ENCODE data around the gene KCNMA1.

The KCNMA1 gene

DNA sequence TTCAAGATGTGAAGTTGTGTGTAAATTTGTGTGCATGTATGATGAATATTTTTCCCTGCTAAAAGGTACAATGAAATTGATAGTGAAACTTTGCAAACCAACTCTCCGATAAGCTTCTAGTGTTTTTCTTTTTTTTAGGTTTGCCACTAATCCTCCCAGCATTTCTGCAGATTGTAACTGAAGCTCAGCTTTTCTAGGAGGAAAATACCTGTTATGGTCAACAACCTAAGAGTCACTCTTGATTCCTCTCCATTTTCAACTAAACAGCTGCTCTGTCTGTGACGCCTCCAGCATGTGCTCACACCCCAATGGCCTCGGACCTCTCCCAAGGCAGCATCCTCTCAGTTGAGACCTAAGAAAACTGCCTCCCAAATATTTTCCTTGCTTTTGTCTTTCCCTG, 406.2 kb downstream of the KCNMA1 start:
- H3K4me3 ChIP-seq (ENCODE audit: low read depth, low read length), result no peak overlapping the region
- TF ChIP-seq, protein P1, sequence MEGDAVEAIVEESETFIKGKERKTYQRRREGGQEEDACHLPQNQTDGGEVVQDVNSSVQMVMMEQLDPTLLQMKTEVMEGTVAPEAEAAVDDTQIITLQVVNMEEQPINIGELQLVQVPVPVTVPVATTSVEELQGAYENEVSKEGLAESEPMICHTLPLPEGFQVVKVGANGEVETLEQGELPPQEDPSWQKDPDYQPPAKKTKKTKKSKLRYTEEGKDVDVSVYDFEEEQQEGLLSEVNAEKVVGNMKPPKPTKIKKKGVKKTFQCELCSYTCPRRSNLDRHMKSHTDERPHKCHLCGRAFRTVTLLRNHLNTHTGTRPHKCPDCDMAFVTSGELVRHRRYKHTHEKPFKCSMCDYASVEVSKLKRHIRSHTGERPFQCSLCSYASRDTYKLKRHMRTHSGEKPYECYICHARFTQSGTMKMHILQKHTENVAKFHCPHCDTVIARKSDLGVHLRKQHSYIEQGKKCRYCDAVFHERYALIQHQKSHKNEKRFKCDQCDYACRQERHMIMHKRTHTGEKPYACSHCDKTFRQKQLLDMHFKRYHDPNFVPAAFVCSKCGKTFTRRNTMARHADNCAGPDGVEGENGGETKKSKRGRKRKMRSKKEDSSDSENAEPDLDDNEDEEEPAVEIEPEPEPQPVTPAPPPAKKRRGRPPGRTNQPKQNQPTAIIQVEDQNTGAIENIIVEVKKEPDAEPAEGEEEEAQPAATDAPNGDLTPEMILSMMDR (IDR thresholded peaks at IDR 0.05; ENCODE audit: low read depth, low read length), result no peak
- DNase-seq (ENCODE audit: low read depth, low spot score), result no peak
- in situ Hi-C loops (cut with HindIII; ENCODE audit: low sequenced_read_pairs), result no loop called here

GRCh38 chr10:77230194-77230593, 407.4 kb downstream of the KCNMA1 start:
- no peak overlapping the region for H3K4me3 ChIP-seq (ENCODE audit: low read depth, low read length)
- in situ Hi-C loops (cut with HindIII; ENCODE audit: low sequenced_read_pairs), result no loop called here
- DNase-seq (ENCODE audit: low read depth, low spot score), result peak; percentile 33
- TF ChIP-seq, protein P1 (IDR thresholded peaks at IDR 0.05; ENCODE audit: low read depth, low read length), result no peak

DNA sequence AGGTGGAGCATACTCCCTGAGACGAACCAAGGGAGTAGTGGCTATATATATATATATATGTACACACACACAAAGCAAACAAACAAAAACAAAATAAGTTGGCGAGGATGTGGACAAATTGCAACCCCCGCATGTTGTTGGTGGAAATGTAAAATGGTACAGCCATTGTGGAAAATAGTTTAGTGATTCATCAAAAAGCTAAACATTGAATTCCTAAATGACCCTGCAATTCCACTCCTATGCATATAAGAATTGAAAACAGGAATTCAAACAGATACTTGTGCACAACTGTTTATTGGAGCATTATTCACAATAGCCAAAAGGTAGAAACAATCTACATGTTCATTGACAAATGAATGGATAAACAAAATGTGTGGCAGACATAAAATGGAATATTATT, 407.9 kb downstream of the KCNMA1 start:
- no peak for DNase-seq (ENCODE audit: low read depth, low spot score)
- TF ChIP-seq, protein P1 (IDR thresholded peaks at IDR 0.05; ENCODE audit: low read depth, low read length), result no peak
- in situ Hi-C loops (cut with HindIII; ENCODE audit: low sequenced_read_pairs), result no loop called here
- H3K4me3 ChIP-seq (ENCODE audit: low read depth, low read length), result no peak overlapping the region

GRCh38 chr10:77228559-77228958, 409.0 kb downstream of the KCNMA1 start:
- no peak overlapping the region for H3K4me3 ChIP-seq (ENCODE audit: low read depth, low read length)
- DNase-seq (ENCODE audit: low read depth, low spot score), result no peak
- TF ChIP-seq, protein P1 (IDR thresholded peaks at IDR 0.05; ENCODE audit: low read depth, low read length), result no peak
- in situ Hi-C loops (cut with HindIII; ENCODE audit: low sequenced_read_pairs), result no loop called here

- H3K4me3 ChIP-seq (ENCODE audit: low read depth, low read length), result no peak overlapping the region
- peak; percentile 41 for DNase-seq (ENCODE audit: low read depth, low spot score)
- TF ChIP-seq, protein P1 (IDR thresholded peaks at IDR 0.05; ENCODE audit: low read depth, low read length), result no peak
- in situ Hi-C loops (cut with HindIII; ENCODE audit: low sequenced_read_pairs), result no loop called here
These were observed 410.6 kb downstream of the KCNMA1 start for GRCh38 chr10:77226853-77227565.

- DNase-seq (ENCODE audit: low read depth, low spot score), result no peak
- H3K4me3 ChIP-seq (ENCODE audit: low read depth, low read length), result no peak overlapping the region
- in situ Hi-C loops (cut with HindIII; ENCODE audit: low sequenced_read_pairs), result no loop called here
- TF ChIP-seq, protein P1 (IDR thresholded peaks at IDR 0.05; ENCODE audit: low read depth, low read length), result no peak
These were observed 411.2 kb downstream of the KCNMA1 start for GRCh38 chr10:77226452-77226851.
